GM19099 (cell line): ENCODE measurements around the gene RASSF3.

Source experiments
- POLR2A ChIP-seq: IDR thresholded peaks from 3 replicates; pipeline ENCODE4 v1.6.1; 2011; ENCODE audit warnings: low read depth; ENCODE audit not compliant: insufficient read length; ENCODE audit errors: extremely low read depth

The RASSF3 gene

GRCh38 chr12:64688715-64689114 is 78.4 kb downstream of the RASSF3 start:
- no peak for TF ChIP-seq POLR2A

- no peak for TF ChIP-seq POLR2A
Observed at GRCh38 chr12:64691227-64691794, 81.0 kb downstream of the RASSF3 start.

GRCh38 chr12:64691795-64692583 is 81.7 kb downstream of the RASSF3 start:
- TF ChIP-seq POLR2A: no peak

GRCh38 chr12:64694130-64695040 is 84.1 kb downstream of the RASSF3 start:
- no peak for TF ChIP-seq POLR2A

GRCh38 chr12:64695550-64695949 is 85.3 kb downstream of the RASSF3 start:
- TF ChIP-seq POLR2A: no peak

- TF ChIP-seq POLR2A: no peak
Observed at GRCh38 chr12:64696080-64696741, 85.9 kb downstream of the RASSF3 start.

GRCh38 chr12:64699504-64700115 is 89.3 kb downstream of the RASSF3 start:
- no peak for TF ChIP-seq POLR2A

GRCh38 chr12:64700532-64700931 is 90.2 kb downstream of the RASSF3 start:
- TF ChIP-seq POLR2A: no peak

- TF ChIP-seq POLR2A: no peak
Observed at GRCh38 chr12:64701283-64701682, 91.0 kb downstream of the RASSF3 start.

- no peak for TF ChIP-seq POLR2A
Observed at GRCh38 chr12:64706306-64706705, 96.0 kb downstream of the RASSF3 start.

GRCh38 chr12:64706857-64707256 is 96.6 kb downstream of the RASSF3 start:
- no peak for TF ChIP-seq POLR2A

GRCh38 chr12:64707362-64707761 is 97.1 kb downstream of the RASSF3 start:
- no peak for TF ChIP-seq POLR2A

GRCh38 chr12:64707926-64708325 is 97.6 kb downstream of the RASSF3 start:
- no peak for TF ChIP-seq POLR2A

GRCh38 chr12:64709429-64709828 is 99.1 kb downstream of the RASSF3 start:
- no peak for TF ChIP-seq POLR2A
